GM23338 (cell line): Measurements from ENCODE around the gene RRBP1. TPM values are rescaled to one million over a fixed set of nuclear protein-coding genes. Genes with fewer than 3 reads are reported as not detected.

Experiments used
- ATAC-seq: fragments of 200-7000 bp; cut with Tn5 transposase; 3 replicates; pipeline ENCODE4 v1.9.1; 2020
- DNase-seq: peaks from one replicate; pipeline ENCODE4 v3.0.0-alpha.2; 2015; ENCODE audit warnings: low spot score
- H2AFZ ChIP-seq: fragments of 200-600 bp; sonication (generic); 2 replicates; pipeline ENCODE4 v1.8.0; 2016; ENCODE audit warnings: antibody characterized with exemption, mild to moderate bottlenecking, moderate library complexity
- H3F3A ChIP-seq: fragments of 200-600 bp; sonication (generic); replicated peaks from 2 replicates; pipeline ENCODE4 v1.8.0; 2017; ENCODE audit warnings: antibody characterized with exemption, mixed run types, low read depth
- H3K27ac ChIP-seq: fragments of 200-600 bp; sonication (generic); 2 replicates; pipeline ENCODE4 v1.6.1; 2016; ENCODE audit warnings: low read depth
- H3K27me3 ChIP-seq: fragments of 200-600 bp; sonication (generic); 2 replicates; pipeline ENCODE4 v1.8.0; 2016; ENCODE audit warnings: mild to moderate bottlenecking, mixed run types, moderate library complexity; ENCODE audit not compliant: insufficient read depth
- H3K36me3 ChIP-seq: fragments of 200-600 bp; sonication (generic); 2 replicates; pipeline ENCODE4 v1.8.0; 2016; ENCODE audit warnings: mild to moderate bottlenecking; ENCODE audit not compliant: insufficient read depth
- H3K4me1 ChIP-seq: fragments of 200-600 bp; sonication (generic); 2 replicates; pipeline ENCODE4 v1.8.0; 2016; ENCODE audit warnings: mild to moderate bottlenecking, moderate library complexity; ENCODE audit not compliant: insufficient read depth
- H3K4me2 ChIP-seq: fragments of 200-600 bp; sonication (generic); 2 replicates; pipeline ENCODE4 v1.7.1; 2017; ENCODE audit warnings: mixed run types
- H3K4me3 ChIP-seq: fragments of 200-600 bp; sonication (generic); 2 replicates; pipeline ENCODE4 v1.6.1; 2016; ENCODE audit warnings: mixed run types
- H3K79me2 ChIP-seq: fragments of 200-600 bp; sonication (generic); replicated peaks from 2 replicates; pipeline ENCODE4 v1.8.0; 2017; ENCODE audit warnings: mild to moderate bottlenecking; ENCODE audit not compliant: insufficient read depth
- H3K9me2 ChIP-seq: fragments of 200-600 bp; sonication (generic); 2 replicates; pipeline ENCODE4 v1.8.0; 2017; ENCODE audit not compliant: insufficient read depth
- H4K20me1 ChIP-seq: fragments of 200-600 bp; sonication (generic); replicated peaks from 2 replicates; pipeline ENCODE4 v1.8.0; 2017; ENCODE audit warnings: mild to moderate bottlenecking; ENCODE audit not compliant: insufficient read depth
- H3K27ac Mint-ChIP-seq: 2 replicates; pipeline ENCODE4 v1.8.0; 2020; ENCODE audit warnings: inconsistent platforms, mild to moderate bottlenecking, moderate library complexity, mixed read lengths
- H3K27me3 Mint-ChIP-seq: 3 replicates; pipeline ENCODE4 v1.8.0; 2022; ENCODE audit warnings: low read depth, mild to moderate bottlenecking, moderate library complexity, mixed read lengths, inconsistent platforms; ENCODE audit not compliant: insufficient read depth, poor library complexity
- H3K36me3 Mint-ChIP-seq: 3 replicates; pipeline ENCODE4 v1.8.0; 2021; ENCODE audit warnings: low read depth, mild to moderate bottlenecking, inconsistent platforms, moderate library complexity, mixed read lengths
- H3K4me1 Mint-ChIP-seq: 3 replicates; pipeline ENCODE4 v1.8.0; 2020; ENCODE audit warnings: mild to moderate bottlenecking, inconsistent platforms, mixed read lengths
- H3K4me3 Mint-ChIP-seq: 3 replicates; pipeline ENCODE4 v1.8.0; 2021; ENCODE audit warnings: moderate library complexity, mild to moderate bottlenecking, inconsistent platforms, mixed read lengths
- H3K9me3 Mint-ChIP-seq: 3 replicates; pipeline ENCODE4 v1.8.0; 2020; ENCODE audit warnings: moderate library complexity, mild to moderate bottlenecking, inconsistent platforms, mixed read lengths
- POLR2AphosphoS5 ChIP-seq: IDR thresholded peaks from 2 replicates; pipeline ENCODE4 v1.6.1; 2016; ENCODE audit warnings: antibody characterized with exemption, low read depth
- REST ChIP-seq: IDR thresholded peaks from one replicate; pipeline ENCODE4 v1.6.1; 2018; ENCODE audit warnings: antibody characterized with exemption; ENCODE audit not compliant: unreplicated experiment
- ZNF331 ChIP-seq: fragments of 250-450 bp; sonication (Bioruptor Pico); IDR thresholded peaks from 2 replicates; pipeline ENCODE4 v1.5.0; 2020; ENCODE audit warnings: low read depth, mild to moderate bottlenecking, moderate library complexity
- polyA plus RNA-seq: library from polyadenylated mRNA; unstranded; fragments of >200 nt; fragmentation: Nextera tagmentation; extraction: Ambion mirVana; gene quantifications from 2 replicates; pipeline ENCODE4 v1.2.1, GENCODE V29; 2016
- total RNA-seq: library from RNA; depleted of rRNA; stranded (reverse); fragments of >200 nt; shearing (Covaris generic); gene quantifications from 2 replicates; pipeline ENCODE4 v1.2.3, GENCODE V29; 2014
- TF ChIP-seq, protein P1 (sequence below): fragments of 250-450 bp; sonication (Bioruptor Pico); IDR thresholded peaks from 2 replicates; pipeline ENCODE4 v1.5.0; 2020; ENCODE audit warnings: mild to moderate bottlenecking, moderate library complexity

RRBP1 gene
- total and polyA plus RNA-seq, 2 experiments from 2014 or later: 105 to 113 TPM

DNA sequence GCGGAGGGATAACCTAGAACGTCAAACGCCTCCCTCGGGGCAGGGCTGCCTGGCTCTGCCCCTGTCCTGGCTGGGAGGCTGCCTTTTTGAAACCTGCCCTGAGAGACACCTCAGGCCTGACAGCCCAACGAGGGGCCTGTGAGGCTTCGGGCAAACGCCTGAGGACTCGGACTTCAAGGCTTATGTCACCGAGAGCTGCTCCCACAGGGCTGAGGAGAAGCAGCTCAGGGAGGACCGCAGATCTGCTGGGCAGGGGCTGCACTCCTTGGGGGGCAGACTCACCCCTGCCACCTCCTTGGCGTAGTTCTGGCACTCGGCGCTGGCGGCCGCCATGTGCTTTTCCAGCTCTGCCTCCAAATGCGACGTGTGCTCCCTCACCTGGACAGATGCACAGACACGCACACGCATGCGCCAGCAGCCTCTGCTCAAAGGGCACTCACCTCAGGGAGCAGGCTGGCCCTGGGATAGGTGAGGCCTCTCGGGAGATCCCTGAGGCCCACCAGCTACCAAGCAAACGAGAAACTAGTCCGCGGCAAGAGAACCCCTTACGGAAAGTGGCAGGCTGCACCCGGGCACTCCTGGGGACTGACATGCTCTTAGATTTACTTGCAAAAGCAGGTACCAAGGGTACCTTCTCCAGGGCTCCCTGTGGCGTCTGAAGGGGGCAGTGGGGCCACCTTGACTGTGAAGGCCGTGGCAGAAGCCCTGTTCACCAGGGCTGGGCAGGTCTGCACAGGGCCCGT lies 62.5 kb downstream of the RRBP1 start:
- Histone ChIP-seq H3K27ac (no peak overlapping the region), H3K4me1 (no peaks in the 10 kb centered on the region), H3K36me3 (0 out of 2 replicates have a peak, but pooled peaks cover 8% of the 10 kb centered on the region), H3K79me2 (no peaks in the 10 kb centered on the region), H3F3A (no peaks in the 10 kb centered on the region), H3K4me3 (no peak overlapping the region), H3K27me3 (no peaks in the 10 kb centered on the region), H3K4me2 (no peak overlapping the region), H2AFZ (no peak overlapping the region), H4K20me1 (0 out of 2 replicates have a peak, but pooled peaks cover 4% of the 10 kb centered on the region), H3K9me2 (no peaks in the 10 kb centered on the region)
- TF ChIP-seq POLR2AphosphoS5: no peak
- TF ChIP-seq, protein P1, sequence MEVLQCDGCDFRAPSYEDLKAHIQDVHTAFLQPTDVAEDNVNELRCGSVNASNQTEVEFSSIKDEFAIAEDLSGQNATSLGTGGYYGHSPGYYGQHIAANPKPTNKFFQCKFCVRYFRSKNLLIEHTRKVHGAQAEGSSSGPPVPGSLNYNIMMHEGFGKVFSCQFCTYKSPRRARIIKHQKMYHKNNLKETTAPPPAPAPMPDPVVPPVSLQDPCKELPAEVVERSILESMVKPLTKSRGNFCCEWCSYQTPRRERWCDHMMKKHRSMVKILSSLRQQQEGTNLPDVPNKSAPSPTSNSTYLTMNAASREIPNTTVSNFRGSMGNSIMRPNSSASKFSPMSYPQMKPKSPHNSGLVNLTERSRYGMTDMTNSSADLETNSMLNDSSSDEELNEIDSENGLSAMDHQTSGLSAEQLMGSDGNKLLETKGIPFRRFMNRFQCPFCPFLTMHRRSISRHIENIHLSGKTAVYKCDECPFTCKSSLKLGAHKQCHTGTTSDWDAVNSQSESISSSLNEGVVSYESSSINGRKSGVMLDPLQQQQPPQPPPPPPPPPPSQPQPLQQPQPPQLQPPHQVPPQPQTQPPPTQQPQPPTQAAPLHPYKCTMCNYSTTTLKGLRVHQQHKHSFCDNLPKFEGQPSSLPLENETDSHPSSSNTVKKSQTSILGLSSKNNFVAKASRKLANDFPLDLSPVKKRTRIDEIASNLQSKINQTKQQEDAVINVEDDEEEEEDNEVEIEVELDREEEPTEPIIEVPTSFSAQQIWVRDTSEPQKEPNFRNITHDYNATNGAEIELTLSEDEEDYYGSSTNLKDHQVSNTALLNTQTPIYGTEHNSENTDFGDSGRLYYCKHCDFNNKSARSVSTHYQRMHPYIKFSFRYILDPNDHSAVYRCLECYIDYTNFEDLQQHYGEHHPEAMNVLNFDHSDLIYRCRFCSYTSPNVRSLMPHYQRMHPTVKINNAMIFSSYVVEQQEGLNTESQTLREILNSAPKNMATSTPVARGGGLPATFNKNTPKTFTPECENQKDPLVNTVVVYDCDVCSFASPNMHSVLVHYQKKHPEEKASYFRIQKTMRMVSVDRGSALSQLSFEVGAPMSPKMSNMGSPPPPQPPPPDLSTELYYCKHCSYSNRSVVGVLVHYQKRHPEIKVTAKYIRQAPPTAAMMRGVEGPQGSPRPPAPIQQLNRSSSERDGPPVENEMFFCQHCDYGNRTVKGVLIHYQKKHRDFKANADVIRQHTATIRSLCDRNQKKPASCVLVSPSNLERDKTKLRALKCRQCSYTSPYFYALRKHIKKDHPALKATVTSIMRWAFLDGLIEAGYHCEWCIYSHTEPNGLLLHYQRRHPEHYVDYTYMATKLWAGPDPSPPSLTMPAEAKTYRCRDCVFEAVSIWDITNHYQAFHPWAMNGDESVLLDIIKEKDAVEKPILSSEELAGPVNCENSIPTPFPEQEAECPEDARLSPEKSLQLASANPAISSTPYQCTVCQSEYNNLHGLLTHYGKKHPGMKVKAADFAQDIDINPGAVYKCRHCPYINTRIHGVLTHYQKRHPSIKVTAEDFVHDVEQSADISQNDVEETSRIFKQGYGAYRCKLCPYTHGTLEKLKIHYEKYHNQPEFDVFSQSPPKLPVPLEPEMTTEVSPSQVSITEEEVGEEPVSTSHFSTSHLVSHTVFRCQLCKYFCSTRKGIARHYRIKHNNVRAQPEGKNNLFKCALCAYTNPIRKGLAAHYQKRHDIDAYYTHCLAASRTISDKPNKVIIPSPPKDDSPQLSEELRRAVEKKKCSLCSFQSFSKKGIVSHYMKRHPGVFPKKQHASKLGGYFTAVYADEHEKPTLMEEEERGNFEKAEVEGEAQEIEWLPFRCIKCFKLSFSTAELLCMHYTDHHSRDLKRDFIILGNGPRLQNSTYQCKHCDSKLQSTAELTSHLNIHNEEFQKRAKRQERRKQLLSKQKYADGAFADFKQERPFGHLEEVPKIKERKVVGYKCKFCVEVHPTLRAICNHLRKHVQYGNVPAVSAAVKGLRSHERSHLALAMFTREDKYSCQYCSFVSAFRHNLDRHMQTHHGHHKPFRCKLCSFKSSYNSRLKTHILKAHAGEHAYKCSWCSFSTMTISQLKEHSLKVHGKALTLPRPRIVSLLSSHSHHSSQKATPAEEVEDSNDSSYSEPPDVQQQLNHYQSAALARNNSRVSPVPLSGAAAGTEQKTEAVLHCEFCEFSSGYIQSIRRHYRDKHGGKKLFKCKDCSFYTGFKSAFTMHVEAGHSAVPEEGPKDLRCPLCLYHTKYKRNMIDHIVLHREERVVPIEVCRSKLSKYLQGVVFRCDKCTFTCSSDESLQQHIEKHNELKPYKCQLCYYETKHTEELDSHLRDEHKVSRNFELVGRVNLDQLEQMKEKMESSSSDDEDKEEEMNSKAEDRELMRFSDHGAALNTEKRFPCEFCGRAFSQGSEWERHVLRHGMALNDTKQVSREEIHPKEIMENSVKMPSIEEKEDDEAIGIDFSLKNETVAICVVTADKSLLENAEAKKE (CRISPR knock-in tag): no peak
- no peak for TF ChIP-seq REST
- TF ChIP-seq ZNF331 (CRISPR knock-in tag): no peak
- Mint-ChIP-seq H3K27ac (no peak overlapping the region), H3K27me3 (peaks cover 8% of the 10 kb centered on the region), H3K4me3 (no peak overlapping the region), H3K36me3 (peaks cover 61% of the 10 kb centered on the region), H3K9me3 (no peaks in the 10 kb centered on the region), H3K4me1 (no peaks in the 10 kb centered on the region)
- ATAC-seq: no peak
- no peak for DNase-seq
